ENCODE measurements around the gene TIMP2.

Gene TIMP2

DNA sequence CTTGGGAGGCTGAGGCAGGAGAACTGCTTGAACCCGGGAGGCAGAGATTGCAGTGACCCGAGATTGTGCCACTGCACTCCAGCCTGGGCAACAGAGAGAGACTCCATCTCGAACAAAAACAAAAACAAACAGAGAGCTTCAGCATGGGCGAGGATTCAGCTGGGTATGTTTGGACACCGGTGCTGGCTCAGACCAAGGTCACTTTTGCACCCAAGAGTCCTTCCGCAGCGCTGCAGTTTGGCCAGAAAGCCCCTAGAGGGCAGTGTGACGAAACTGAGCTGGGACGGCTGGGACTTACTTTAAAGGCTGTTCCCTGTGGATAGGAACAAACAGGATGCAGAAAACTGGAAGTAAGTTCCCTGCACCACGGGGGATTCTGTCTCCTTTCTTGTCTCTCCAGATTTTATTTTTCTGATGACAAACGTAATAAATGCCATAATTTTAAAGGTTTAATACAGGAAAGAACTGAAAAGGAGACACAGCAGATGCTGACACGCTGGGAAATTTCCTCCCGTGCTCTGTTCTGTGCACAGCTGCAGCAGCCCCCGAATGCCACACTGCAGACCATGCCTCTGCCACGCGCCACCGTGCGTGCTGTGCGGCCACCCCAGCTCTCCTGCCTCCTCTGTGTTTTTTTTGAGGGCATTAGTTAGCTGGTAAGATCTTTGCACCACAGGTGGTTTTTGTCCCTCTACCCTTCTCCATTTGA lies 59.4 kb downstream of the TIMP2 start:
- peak; percentile 62 for DNase-seq (ENCODE audit: low spot score)

DNA sequence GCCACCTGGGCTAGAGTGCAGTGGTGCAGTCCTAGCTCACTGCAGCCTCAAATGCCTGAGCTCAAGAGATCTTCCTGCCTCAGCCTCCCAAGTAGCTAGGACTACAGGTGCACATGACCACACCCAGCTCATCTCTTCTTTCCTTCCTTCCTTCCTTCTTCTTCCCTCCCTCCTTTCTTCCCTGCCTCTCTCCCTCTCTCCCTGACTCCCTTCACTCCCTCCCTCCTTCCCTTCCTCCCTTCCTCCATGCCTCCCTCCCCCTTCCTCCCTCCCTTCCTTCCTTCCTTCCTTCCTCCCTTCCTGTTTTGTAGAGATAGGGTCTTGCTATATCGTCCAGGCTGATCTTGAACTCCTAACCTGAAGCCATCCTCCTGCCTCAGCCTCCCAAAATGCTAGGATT lies 61.1 kb downstream of the TIMP2 start:
- no peak for DNase-seq (ENCODE audit: low spot score)

DNA sequence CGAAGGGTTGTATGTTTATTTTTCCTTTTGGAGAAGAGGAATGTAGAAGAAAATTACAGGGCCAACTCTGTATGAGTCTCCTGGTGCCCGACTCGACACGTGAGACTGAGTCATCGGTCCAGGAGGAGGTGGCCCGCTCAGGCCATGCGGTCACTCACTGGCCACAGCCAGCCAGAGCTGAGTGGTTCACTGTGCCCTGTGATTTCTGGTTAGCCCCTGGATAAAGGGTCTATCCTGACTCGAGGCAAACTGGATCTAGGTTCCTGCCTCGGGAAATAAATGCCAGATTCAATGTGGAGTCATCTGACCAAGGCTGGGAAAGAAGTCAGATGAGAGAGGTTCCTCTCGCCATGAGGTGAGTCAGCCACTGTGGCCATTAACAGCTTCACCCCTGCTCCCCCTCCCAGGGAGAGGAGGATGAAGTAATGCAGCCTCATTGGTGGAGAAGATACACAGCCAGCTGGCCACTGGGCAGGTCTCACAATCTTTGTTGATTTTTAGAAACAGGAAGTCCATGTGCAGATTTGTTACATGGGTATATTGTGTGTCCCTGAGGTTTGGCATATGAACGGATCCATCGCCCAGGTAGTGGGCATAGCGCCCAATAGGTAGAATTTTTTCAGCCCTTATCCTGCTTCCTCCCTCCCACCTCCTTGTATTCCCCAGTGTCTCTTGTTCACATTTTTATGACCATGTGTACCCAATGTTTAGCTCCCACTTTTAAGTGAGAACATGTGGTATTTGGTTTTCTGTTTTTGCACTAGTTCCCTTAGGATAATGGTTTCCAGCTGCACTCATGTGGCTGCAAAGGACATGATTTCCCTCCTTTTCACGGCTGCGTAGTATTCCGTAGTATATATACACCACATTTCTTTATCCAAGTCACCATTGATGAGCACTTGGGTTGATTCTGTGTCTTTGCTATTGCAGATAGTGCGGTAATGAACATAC lies 62.8 kb downstream of the TIMP2 start:
- DNase-seq (ENCODE audit: low spot score), result no peak

DNA sequence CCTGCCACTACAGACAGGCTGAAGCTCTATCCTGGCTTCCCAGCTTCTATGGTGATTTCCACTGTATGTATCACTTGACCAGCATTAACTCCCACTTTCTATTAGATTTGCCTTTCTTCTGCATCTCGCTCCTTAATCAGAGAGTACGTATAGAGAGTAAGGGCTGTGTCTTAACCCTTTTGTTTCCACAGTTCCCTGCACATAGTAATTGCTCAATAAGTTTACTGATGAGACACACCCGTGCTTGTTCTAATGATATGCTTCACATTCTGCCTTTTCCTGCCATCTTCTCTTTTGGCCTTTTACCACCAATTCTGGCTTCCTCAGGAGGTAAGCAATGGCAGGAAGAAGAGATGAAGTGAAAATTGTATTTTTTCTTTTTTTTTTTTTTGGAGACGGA lies 64.0 kb downstream of the TIMP2 start:
- DNase-seq (ENCODE audit: low spot score), result no peak

DNA sequence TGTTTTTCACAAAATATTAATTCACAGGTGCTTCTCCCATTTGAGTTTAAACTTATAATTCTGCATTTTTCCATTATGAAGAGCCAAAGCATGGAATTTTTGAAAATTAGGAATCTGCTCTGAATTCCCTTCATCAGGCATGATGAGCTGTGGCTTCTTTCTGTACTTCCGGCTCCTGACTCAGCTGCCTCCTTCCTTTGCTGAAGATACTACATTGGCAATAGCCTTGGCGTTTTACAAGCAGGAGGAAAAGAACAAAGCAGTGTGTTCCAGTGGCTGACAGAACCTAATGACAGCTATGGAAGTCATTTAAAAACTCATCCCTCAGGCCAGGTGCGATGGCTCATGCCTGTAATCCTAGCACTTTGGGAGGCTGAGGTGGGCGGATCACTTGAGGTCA lies 66.1 kb downstream of the TIMP2 start:
- DNase-seq (ENCODE audit: low spot score), result no peak

DNA sequence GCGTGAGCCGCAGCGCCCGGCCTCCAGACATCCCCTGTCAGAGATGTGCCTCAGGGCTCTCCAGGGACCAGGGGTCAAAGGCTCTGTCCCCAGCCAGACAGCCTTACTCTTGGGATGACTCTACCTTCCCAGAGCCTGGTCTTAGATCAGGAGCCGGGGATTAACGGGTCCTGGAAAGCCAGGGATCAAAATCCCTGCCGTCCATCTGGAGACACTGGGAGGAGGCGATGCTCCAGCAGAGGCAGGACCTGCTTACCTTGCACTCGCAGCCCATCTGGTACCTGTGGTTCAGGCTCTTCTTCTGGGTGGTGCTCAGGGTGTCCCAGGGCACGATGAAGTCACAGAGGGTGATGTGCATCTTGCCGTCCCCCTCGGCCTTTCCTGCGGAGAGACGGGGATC lies 67.9 kb downstream of the TIMP2 start:
- DNase-seq (ENCODE audit: low spot score), result no peak

DNA sequence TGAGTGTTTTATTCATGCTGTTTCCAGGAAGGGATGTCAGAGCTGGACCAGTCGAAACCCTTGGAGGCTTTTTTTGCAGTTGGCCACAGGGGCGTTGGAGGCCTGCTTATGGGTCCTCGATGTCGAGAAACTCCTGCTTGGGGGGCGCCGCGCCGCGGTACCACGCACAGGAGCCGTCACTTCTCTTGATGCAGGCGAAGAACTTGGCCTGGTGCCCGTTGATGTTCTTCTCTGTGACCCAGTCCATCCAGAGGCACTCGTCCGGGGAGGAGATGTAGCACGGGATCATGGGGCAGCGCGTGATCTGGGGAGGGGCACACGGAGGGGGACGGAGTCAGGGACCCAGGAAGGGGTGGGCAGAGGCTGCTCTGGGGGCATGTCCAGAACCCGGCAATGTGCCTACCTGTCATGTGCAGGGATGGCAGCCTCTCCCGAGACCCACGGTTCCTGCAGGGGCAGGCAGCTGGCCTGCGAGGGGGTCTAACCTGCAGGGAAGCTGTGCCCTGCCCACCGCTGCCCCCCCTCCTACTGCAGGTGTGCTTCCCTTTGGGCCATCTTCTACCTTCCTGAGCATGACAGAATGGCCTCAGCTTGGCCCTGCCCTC lies 69.5 kb downstream of the TIMP2 start:
- DNase-seq (ENCODE audit: low spot score), result no peak

DNA sequence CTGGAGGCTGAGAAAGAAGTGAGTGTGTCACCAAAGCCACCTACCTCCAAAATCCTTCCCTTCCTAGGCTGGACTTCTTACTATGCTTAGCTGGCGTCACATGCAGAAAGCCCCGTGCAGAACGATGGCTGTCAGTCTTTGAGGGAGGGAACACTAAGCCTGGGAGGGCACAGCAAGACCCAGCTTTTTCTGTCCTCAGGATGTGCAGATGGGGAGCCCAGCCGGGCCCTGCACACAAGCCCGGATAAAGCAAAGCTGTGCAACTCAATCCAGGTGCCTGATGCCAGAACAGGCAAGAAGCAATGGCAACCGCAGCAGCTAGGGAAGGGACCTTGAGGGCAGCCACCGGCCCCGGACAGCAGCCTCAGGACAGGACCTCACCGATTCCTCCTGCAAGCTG lies 70.7 kb downstream of the TIMP2 start:
- no peak for DNase-seq (ENCODE audit: low spot score)

DNA sequence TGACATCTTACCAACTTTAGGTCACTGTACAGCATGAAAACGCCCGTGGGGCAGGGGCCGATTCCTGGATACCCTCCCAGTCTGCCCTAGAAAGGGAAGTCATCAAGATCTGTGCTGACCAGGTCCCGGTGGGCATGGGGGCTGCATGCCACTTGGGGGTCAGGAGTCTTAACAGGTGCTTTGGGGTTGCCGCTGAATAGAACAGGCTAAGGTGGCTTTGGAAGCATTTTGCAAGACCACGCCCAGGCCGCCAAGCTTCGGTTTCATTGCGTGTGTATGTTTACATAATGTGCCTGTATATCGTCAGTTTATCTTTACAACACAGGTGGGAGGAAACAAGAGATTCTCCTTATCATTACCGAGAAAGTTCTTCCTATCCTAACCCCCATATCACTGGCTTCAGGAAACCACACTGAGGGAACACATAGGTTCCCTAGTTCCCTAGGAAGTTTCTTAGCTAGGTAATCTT lies 71.2 kb downstream of the TIMP2 start:
- no peak for DNase-seq (ENCODE audit: low spot score)

DNA sequence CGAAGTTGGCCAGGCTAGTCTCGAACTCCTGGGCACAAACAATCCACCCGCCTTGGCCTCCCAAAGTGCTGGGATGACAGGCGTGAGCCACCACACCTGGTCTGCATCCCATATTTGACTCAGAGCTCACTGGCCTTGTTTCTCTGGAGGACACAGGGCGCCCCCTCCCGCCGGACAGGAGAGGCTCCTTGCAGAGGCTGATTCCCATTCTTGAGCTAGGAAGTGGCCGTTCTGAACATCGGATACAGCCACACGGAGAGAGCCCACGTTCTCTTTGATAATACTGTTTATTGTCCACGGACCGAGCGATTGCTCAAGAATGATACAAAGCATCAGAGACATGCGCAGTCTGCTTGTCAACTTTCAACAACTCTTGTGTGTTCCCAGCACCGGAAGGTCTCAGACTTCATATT lies 72.5 kb downstream of the TIMP2 start:
- DNase-seq (ENCODE audit: low spot score), result no peak

DNA sequence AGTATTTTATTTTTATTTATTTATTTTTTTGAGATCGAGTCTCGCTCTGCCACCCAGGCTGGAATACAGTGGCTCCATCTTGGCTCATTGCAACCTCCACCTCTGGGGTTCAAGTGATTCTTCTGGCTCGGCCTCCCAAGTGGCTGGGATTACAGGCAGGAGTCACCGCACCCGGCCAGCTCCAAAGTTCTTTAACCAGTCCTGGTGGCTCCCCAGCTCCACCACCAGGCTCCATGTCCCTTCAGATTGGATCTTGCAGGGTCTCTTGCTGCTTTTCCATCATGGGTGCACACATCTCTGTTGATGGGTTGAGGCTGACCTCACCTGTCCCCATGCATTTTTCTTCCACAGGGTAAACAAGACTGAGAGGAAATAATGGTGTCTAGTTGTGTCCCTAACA lies 76.2 kb downstream of the TIMP2 start:
- DNase-seq (ENCODE audit: low spot score), result no peak

DNA sequence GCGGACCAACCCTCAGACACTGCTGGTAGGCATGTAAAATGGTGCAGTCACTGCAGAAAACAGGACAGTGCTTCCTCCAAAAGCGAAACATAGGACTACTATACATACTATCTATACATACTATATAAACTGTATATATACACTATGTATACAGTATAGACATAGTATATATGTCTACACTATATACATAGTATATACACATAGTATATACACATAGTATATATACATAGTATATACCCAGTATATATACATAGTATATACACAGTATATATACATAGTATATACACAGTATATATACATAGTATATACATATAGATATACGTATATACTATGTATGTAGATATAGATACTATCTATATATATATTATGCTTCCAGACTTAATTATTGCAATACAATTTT lies 78.1 kb downstream of the TIMP2 start:
- DNase-seq (ENCODE audit: low spot score), result no peak

DNA sequence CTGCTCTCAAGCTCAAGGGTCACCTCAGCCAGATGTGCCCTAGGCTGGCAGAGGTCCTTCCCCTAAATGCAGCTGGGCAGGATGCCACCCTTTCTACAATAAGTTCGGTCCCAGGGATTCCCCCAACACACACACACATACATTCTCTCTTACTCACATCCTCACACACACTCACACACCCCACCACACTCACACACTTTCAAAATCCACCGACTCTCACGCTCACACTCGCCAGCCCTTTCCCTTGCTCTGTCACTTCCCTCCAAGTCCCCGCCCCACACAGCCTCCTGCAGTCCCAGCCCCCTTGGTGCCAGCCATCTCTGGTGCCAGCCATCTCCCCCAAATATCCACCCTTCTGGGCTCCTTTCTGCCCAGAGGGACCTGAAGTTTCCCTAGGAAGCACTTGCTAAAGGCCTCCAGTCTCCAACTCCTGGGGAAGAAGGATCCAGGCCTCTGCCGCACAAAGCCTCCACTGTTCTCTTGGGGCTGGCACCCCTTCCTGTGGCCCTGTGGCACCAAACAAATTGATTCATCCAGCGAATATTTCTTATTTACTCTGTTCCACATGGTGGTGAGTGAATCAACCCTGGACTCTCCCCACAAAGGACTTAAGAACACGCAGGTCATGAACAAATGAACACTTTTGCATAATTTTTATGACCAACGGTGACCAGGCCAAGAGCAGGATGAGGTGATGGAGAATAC lies 80.7 kb downstream of the TIMP2 start:
- DNase-seq (ENCODE audit: low spot score), result no peak

DNA sequence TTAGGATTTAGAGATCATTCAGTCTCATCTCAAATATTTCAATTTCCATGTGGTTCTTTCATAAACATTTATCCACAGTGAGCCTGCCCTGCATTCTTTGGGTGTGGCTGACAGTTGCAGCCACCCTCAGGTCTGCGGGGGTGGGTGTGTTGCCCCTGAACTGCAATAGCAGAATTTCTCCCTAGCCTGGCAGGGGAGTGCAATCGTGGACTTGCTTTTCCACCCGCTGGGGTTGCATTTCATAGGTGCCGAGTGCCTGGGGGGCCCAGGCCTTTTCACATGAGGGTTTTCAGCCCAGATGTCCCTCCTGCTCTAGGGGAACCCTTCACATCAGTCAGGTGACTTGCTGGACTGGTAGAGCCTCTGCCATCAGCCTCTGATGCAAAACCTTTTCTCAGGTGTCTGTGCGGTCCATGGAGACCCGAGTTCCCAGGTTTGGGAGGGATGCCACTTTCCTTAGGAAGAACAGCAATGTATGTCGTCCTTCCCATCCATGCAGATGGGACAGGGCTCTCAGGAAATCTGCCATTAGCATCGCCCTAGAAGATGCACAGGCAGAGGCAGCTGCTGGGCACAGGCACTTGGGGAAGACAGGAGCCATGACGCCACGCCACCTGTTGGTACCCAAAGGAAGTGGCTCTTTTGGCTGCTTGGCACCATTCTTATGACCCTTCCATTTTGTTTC lies 82.2 kb downstream of the TIMP2 start:
- DNase-seq (ENCODE audit: low spot score), result peak; percentile 68

DNA sequence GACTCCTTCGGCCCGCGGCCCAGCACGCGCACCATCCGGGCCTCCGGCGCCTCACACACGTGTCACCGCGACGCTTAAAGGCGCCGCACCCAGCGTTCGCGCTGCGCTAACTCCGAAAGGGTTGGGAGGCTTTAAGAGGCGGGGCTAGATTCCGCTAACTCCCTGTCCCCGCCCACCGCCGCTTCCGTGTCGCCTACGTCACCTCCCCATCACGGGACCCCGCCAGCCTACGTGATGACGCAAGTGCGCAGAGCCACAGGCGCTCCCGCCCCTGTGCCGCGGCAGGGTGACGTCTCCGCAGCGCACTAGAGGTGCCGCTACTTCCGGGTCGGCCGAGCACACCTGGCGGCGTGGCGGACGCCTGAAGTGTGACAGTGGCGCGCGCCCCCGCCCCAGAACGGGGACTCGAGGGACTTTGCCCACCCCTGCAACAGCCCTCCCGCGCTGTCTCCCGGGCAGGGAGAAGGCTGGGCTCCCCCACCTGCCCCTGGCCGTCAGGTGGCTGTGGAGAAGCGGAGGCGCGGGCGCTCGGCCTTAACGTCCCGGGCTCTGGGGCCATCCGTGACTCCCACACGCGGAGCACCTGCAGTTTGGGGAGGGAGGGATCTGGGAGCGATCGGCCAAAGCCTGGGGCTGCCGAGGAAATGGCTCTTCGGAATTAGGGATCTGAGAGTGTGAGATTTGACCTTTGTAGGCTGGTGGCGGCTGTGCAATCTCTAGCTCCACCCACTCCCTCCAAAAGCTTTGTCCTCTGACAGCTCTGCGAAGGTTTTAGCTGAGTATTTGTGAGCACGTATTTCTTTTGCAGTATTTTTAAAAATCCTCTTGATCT lies 84.2 kb downstream of the TIMP2 start, which contains the start of gene USP36:
USP36 (minus strand) TSS at position 35 of the 832 bp plus-strand sequence. CDS start 4,451 bp downstream, outside the sequence.
- peak; percentile 100 for DNase-seq (ENCODE audit: low spot score)

DNA sequence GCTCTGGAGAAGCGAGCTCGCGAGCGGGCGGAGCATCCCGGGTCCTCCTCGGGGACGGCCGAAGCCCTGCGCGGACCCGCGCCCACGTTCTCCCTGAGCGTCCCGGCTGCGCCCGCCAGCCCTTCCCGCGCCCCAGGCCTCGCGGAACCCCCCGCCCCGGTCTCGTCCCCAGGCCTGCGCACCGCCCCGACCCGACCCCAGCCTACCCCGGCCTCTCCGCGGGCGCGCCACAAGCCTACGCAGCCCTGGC lies 84.7 kb downstream of the TIMP2 start:
- DNase-seq (ENCODE audit: low spot score), result no peak

DNA sequence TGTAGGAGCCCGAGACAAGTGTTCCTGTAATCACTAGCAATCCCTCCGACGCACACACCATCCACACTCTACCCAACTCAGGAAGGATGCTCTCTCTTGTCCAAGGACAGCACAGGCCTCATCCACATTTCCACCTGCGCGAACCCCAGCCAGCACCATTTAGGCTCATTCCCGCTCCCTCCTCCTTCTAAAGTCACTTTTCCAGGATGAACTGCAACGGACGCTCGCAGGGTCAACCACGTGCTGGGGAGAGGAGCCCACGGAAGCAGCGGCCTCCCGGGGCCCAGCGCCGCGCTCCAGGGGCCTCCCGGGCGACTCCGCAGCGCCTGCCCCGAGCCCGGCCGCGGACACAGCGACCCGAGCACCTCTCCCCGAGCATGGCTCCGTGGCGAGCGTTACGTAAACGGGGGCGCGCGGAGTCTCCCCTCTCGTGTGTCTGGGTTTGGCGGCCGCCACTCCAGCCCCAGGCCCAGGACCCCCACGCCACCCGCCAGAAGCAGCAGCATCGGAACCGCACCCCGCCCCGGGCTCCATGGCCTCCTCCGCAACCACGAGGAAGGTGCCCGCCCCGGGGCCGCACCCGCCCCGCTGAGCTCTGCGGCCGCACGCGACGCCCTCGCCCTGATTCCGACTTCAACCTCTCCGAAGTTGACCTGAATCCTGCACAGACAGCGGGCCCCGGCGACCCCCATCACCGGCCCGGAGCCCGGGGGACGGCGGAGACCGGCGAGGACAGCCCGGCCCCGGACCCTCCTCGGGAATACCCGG lies 85.2 kb downstream of the TIMP2 start:
- DNase-seq (ENCODE audit: low spot score), result peak; percentile 51

DNA sequence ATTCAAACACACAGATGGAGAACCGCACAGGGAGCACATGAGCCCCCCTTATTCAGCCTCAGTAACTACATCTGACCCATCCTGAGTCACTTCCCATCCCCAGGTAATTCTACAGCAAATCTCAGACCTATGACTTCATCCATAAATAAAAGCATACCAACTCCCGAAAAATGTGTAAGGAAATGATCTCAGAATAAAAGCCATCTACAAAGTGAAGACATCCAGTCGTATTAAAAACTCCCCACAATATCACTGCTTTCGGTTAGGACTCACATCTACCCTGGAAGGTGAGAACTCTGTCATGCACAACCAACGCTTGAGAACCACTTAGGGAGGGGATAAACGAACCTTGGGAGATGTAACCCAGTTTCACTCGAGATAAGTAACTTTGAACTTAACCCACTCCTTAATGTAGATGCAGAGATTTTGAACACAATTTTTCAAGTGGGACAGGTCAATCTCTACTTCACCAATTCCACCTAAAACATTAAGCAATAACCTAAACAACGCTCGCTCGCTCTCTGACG lies 85.9 kb downstream of the TIMP2 start:
- DNase-seq (ENCODE audit: low spot score), result no peak

DNA sequence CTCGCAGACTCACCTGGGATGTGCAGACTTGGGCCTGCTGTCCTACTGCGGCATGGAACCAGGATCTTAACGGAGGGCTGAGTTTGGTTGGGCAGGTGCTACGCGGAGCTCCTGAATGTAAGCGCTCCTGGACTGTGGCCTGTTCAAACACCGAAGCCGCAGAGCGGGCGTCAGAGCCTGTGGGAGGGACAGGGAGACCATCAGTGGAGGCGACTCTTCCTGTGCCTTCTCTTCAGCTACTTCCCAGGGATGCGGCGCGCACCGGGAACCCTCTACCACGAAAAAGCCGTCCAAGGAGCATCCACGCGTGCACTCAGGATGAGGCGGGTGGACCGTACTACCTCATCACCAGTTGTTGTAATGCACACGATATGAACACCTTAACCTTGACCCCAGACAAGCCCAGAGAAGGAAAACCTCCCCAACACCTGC lies 86.6 kb downstream of the TIMP2 start:
- DNase-seq (ENCODE audit: low spot score), result no peak

All from hematopoietic multipotent progenitor cell treated with erythropoietin and hydrocortisone succinate and interleukin-3 and kit ligand, for 15 days (in vitro differentiated cells).